NCI-H1417 treated with DMSO at 0.1 percent for 48 hours (cell line): ENCODE results near the gene C1QTNF9.
"Not testable (repeated sequence)": the region's sequence is repeated elsewhere in the genome, so short reads cannot be mapped to it uniquely, and the experiment has no call there.

Experiments
- DNase-seq: peaks from one replicate; lab custom pipeline; 2025; lab: John Stamatoyannopoulos, UW

C1QTNF9 gene

GRCh38 chr13:24361852-24362366, 52.5 kb downstream of the C1QTNF9 start:
- DNase-seq, result no peak

- DNase-seq, result no peak
These were observed 53.1 kb downstream of the C1QTNF9 start for GRCh38 chr13:24362435-24362952.

GRCh38 chr13:24365191-24365590, 55.8 kb downstream of the C1QTNF9 start:
- DNase-seq, result no peak

- DNase-seq, result not testable (repeated sequence)
These were observed 56.9 kb downstream of the C1QTNF9 start for GRCh38 chr13:24366315-24366714.

- not testable (repeated sequence) for DNase-seq
These were observed 61.9 kb downstream of the C1QTNF9 start for GRCh38 chr13:24371273-24371672.
